Activated CD4-positive, CD25-positive, alpha-beta regulatory T cell treated with anti-CD3 and anti-CD28 coated beads, Interleukin-2, amount 50 U/mL, for 24 hours (primary cell): ENCODE data around the gene RP9.
A peak's percentile ranks its signal among the peaks of the same experiment; 100 is the strongest.

Experiments
- ATAC-seq, 2 donors: fragments of 150-1000 bp; cut with Tn5 transposase; one replicate each; pipeline ENCODE4 v1.10.0; 2021; ENCODE audit warnings: mild to moderate bottlenecking in 1 of 2, moderate library complexity in 1 of 2

RP9 gene

GRCh38 chr7:33109005-33109757 is at the start of gene RP9:
Gene RP9, minus strand, starts transcription at chr7:33109404. Its CDS starts 32 bp downstream, at chr7:33109372.
- ATAC-seq: peak; percentile 90 to 94

- no peak for ATAC-seq
Observed at GRCh38 chr7:33157781-33158180, 48.6 kb upstream of the RP9 start.

GRCh38 chr7:33157311-33157710 is 48.1 kb upstream of the RP9 start:
- no peak for ATAC-seq

GRCh38 chr7:33156441-33156840 is 47.2 kb upstream of the RP9 start:
- ATAC-seq: no peak

- ATAC-seq: no peak
Observed at GRCh38 chr7:33155811-33156210, 46.6 kb upstream of the RP9 start.

GRCh38 chr7:33152087-33152486 is 42.9 kb upstream of the RP9 start:
- no peak for ATAC-seq

- no peak for ATAC-seq
Observed at GRCh38 chr7:33145156-33145555, 36.0 kb upstream of the RP9 start.

- no peak for ATAC-seq
Observed at GRCh38 chr7:33143996-33144718, 35.0 kb upstream of the RP9 start.

- ATAC-seq: no peak
Observed at GRCh38 chr7:33142585-33142984, 33.4 kb upstream of the RP9 start.

- ATAC-seq: no peak
Observed at GRCh38 chr7:33137103-33137502, 27.9 kb upstream of the RP9 start.

GRCh38 chr7:33130184-33130583 is 21.0 kb upstream of the RP9 start:
- ATAC-seq: no peak

GRCh38 chr7:33129806-33130153 is 20.6 kb upstream of the RP9 start:
- peak in 1 of 2 donors; percentile 1 for ATAC-seq

GRCh38 chr7:33128990-33129805 is 20.0 kb upstream of the RP9 start, which contains the start of gene BBS9:
Gene BBS9, plus strand, starts transcription at chr7:33129564. Its CDS starts 16,689 bp downstream, at chr7:33146253.
- ATAC-seq: peak; percentile 99

- ATAC-seq: no peak
Observed at GRCh38 chr7:33128631-33128989, 19.4 kb upstream of the RP9 start.

- ATAC-seq: no peak
Observed at GRCh38 chr7:33127085-33127484, 17.9 kb upstream of the RP9 start.

- no peak for ATAC-seq
Observed at GRCh38 chr7:33118383-33118782, 9.2 kb upstream of the RP9 start.

GRCh38 chr7:33114976-33115375 is 5.8 kb upstream of the RP9 start:
- ATAC-seq: no peak

- ATAC-seq: no peak
Observed at GRCh38 chr7:33111614-33112013, 2.4 kb upstream of the RP9 start.

GRCh38 chr7:33109758-33110238 is 594 bp upstream of the RP9 start:
- ATAC-seq: no peak

- peak in 1 of 2 donors; percentile 17 for ATAC-seq
Observed at GRCh38 chr7:33108554-33109004, 625 bp downstream of the RP9 start.

- ATAC-seq: no peak
Observed at GRCh38 chr7:33107136-33108066, 1.8 kb downstream of the RP9 start.

GRCh38 chr7:33101906-33102305 is 7.3 kb downstream of the RP9 start:
- no peak for ATAC-seq
